SK-N-SH treated with all-trans-retinoic acid at 6 μM for 48 hours (cell line): Measurements from ENCODE around the gene RAD54L2.

Source experiments
- ATAC-seq: fragments of 200-7000 bp; cut with Tn5 transposase; 3 replicates; pipeline ENCODE4 v1.9.1; 2020; ENCODE audit warnings: mild to moderate bottlenecking, moderate library complexity
- ARNTL ChIP-seq: fragments of 450-650 bp; formaldehyde crosslinking; IDR thresholded peaks from 2 replicates; pipeline ENCODE4 v1.5.0; 2020; ENCODE audit warnings: low read depth, mild to moderate bottlenecking, moderate library complexity, borderline replicate concordance
- BACH2 ChIP-seq: fragments of 250-450 bp; sonication (Bioruptor Pico); IDR thresholded peaks from 2 replicates; pipeline ENCODE4 v1.9.0; 2021; ENCODE audit warnings: mild to moderate bottlenecking, borderline replicate concordance
- CREB5 ChIP-seq: fragments of 250-450 bp; sonication (Bioruptor Pico); IDR thresholded peaks from 2 replicates; pipeline ENCODE4 v1.5.1; 2020; ENCODE audit warnings: low read depth, mild to moderate bottlenecking, moderate library complexity
- CSDC2 ChIP-seq: fragments of 250-450 bp; sonication (Bioruptor Pico); IDR thresholded peaks from 2 replicates; pipeline ENCODE4 v1.5.0; 2020; ENCODE audit warnings: mild to moderate bottlenecking, moderate library complexity
- ESRRG ChIP-seq: fragments of 250-450 bp; sonication (Bioruptor Pico); IDR thresholded peaks from 2 replicates; pipeline ENCODE4 v1.6.1; 2021; ENCODE audit warnings: mild to moderate bottlenecking
- ISL1 ChIP-seq: fragments of 250-450 bp; sonication (Bioruptor Pico); IDR thresholded peaks from 2 replicates; pipeline ENCODE4 v2.1.2; 2022; ENCODE audit warnings: mild to moderate bottlenecking, moderate library complexity
- OSR1 ChIP-seq: fragments of 250-450 bp; sonication (Bioruptor Pico); IDR thresholded peaks from 2 replicates; pipeline ENCODE4 v1.8.0; 2022; ENCODE audit warnings: moderate library complexity, mild to moderate bottlenecking, inconsistent platforms
- PATZ1 ChIP-seq: fragments of 250-450 bp; sonication (Bioruptor Pico); IDR thresholded peaks from 2 replicates; pipeline ENCODE4 v1.8.0; 2020; ENCODE audit warnings: mild to moderate bottlenecking, moderate library complexity, borderline replicate concordance
- POU6F1 ChIP-seq: fragments of 250-450 bp; sonication (Bioruptor Pico); IDR thresholded peaks from 2 replicates; pipeline ENCODE4 v1.8.0; 2021; ENCODE audit warnings: low read depth, mild to moderate bottlenecking, moderate library complexity, borderline replicate concordance
- PPARA ChIP-seq: fragments of 250-450 bp; sonication (Bioruptor Pico); IDR thresholded peaks from 2 replicates; pipeline ENCODE4 v1.5.0; 2020; ENCODE audit warnings: mild to moderate bottlenecking, borderline replicate concordance
- RARB ChIP-seq: fragments of 250-450 bp; sonication (Bioruptor Pico); IDR thresholded peaks from 2 replicates; pipeline ENCODE4 v1.8.0; 2021; ENCODE audit warnings: mild to moderate bottlenecking, moderate library complexity
- SNAI2 ChIP-seq: fragments of 250-450 bp; sonication (Bioruptor Pico); IDR thresholded peaks from 2 replicates; pipeline ENCODE4 v1.5.0; 2020; ENCODE audit warnings: mild to moderate bottlenecking, moderate library complexity
- TCF4 ChIP-seq: fragments of 250-450 bp; sonication (Bioruptor Pico); IDR thresholded peaks from 2 replicates; pipeline ENCODE4 v1.8.0; 2021; ENCODE audit warnings: mild to moderate bottlenecking, moderate library complexity, borderline replicate concordance
- TOX ChIP-seq: fragments of 250-450 bp; sonication (Bioruptor Pico); IDR thresholded peaks from 2 replicates; pipeline ENCODE4 v1.8.0; 2021; ENCODE audit warnings: mild to moderate bottlenecking, moderate library complexity, borderline replicate concordance
- TSHZ2 ChIP-seq: fragments of 250-450 bp; sonication (Bioruptor Pico); IDR thresholded peaks from 2 replicates; pipeline ENCODE4 v1.5.0; 2020; ENCODE audit warnings: mild to moderate bottlenecking, moderate library complexity
- ZC3H10 ChIP-seq: fragments of 250-450 bp; sonication (Bioruptor Pico); IDR thresholded peaks from 2 replicates; pipeline ENCODE4 v1.5.1; 2021; ENCODE audit warnings: mild to moderate bottlenecking, moderate library complexity
- ZFP3 ChIP-seq: fragments of 250-450 bp; sonication (Bioruptor Pico); IDR thresholded peaks from 2 replicates; pipeline ENCODE4 v1.5.0; 2020; ENCODE audit warnings: mild to moderate bottlenecking, moderate library complexity
- ZFP30 ChIP-seq: fragments of 450-650 bp; formaldehyde crosslinking; IDR thresholded peaks from 2 replicates; pipeline ENCODE4 v1.5.0; 2022; ENCODE audit warnings: mild to moderate bottlenecking, moderate library complexity
- ZNF565 ChIP-seq: fragments of 450-650 bp; formaldehyde crosslinking; conservative IDR thresholded peaks from 2 replicates; pipeline ENCODE4 v1.5.0; 2020; ENCODE audit warnings: low read depth, mild to moderate bottlenecking, moderate library complexity

Gene RAD54L2

GRCh38 chr3:51544011-51544775 is 5.7 kb downstream of the RAD54L2 start:
- TF ChIP-seq PPARA (CRISPR knock-in tag) = no peak
- no peak for ATAC-seq

GRCh38 chr3:51547274-51547673 is 8.8 kb downstream of the RAD54L2 start:
- TF ChIP-seq TCF4 (no peak), ZFP3 (CRISPR knock-in tag) (no peak), TSHZ2 (CRISPR knock-in tag) (no peak), PPARA (CRISPR knock-in tag) (no peak), ZC3H10 (CRISPR knock-in tag) (no peak), ISL1 (CRISPR knock-in tag) (no peak), POU6F1 (CRISPR knock-in tag) (no peak), SNAI2 (no peak), CSDC2 (CRISPR knock-in tag) (no peak), ARNTL (CRISPR knock-in tag) (no peak), BACH2 (CRISPR knock-in tag) (no peak), ZNF565 (CRISPR knock-in tag) (no peak), ZFP30 (CRISPR knock-in tag) (no peak), PATZ1 (CRISPR knock-in tag) (no peak), RARB (CRISPR knock-in tag) (no peak)
- no peak for ATAC-seq

- no peak for TF ChIP-seq BACH2 (CRISPR knock-in tag)
- TF ChIP-seq CSDC2 (CRISPR knock-in tag) = no peak
- no peak for TF ChIP-seq POU6F1 (CRISPR knock-in tag)
- TF ChIP-seq CREB5 (CRISPR knock-in tag) = no peak
- TF ChIP-seq ESRRG (CRISPR knock-in tag) = no peak
- no peak for TF ChIP-seq OSR1 (CRISPR knock-in tag)
- TF ChIP-seq ZFP30 (CRISPR knock-in tag) = no peak
- no peak for TF ChIP-seq ARNTL (CRISPR knock-in tag)
- TF ChIP-seq PPARA (CRISPR knock-in tag) = no peak
- no peak for TF ChIP-seq RARB (CRISPR knock-in tag)
- TF ChIP-seq TOX = no peak
- TF ChIP-seq ISL1 (CRISPR knock-in tag) = no peak
- TF ChIP-seq SNAI2 = no peak
- no peak for TF ChIP-seq ZFP3 (CRISPR knock-in tag)
- no peak for ATAC-seq
Measured at GRCh38 chr3:51549311-51549710, 10.8 kb downstream of the RAD54L2 start.
